NB4 (cell line): ENCODE measurements around the gene ZNF587B.

Experiments used
- MYC ChIP-seq: IDR thresholded peaks from 2 replicates; pipeline ENCODE4 v1.6.1; 2011; ENCODE audit warnings: low read depth, low read length
- POLR2A ChIP-seq: IDR thresholded peaks from 2 replicates; pipeline ENCODE4 v1.6.1; 2011; ENCODE audit warnings: mild to moderate bottlenecking; ENCODE audit not compliant: insufficient read length; ENCODE audit errors: extremely low read depth
- TF ChIP-seq, protein P1 (sequence below): IDR thresholded peaks from one replicate; pipeline ENCODE4 v1.5.1; 2012; ENCODE audit warnings: low read depth, low read length
- TF ChIP-seq, protein P2 (sequence below): IDR thresholded peaks from 2 replicates; pipeline ENCODE4 v1.6.1; 2011; ENCODE audit warnings: low read depth, low read length

DNA sequence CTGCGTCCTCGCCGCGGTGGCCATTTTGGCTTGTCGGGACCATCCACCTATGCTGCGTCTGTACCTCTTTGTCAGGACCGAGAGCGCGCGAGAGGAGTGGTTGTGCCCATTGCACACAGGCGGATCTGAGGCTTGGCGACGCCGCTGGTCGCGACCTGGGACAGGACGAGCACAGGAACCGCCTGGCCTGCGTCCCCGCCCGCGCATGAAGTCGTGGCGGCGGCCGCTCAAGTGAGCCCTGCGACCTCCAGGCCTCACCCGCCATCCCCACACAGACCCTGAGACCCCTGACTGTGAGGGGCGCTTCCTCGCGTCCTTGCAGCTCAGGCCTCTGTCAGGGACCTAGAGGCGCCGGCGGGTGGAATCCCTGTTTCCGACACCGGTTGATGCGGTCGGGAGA lies 43.8 kb upstream of the ZNF587B start:
- TF ChIP-seq POLR2A (no peak), MYC (no peak)
- TF ChIP-seq, protein P1, sequence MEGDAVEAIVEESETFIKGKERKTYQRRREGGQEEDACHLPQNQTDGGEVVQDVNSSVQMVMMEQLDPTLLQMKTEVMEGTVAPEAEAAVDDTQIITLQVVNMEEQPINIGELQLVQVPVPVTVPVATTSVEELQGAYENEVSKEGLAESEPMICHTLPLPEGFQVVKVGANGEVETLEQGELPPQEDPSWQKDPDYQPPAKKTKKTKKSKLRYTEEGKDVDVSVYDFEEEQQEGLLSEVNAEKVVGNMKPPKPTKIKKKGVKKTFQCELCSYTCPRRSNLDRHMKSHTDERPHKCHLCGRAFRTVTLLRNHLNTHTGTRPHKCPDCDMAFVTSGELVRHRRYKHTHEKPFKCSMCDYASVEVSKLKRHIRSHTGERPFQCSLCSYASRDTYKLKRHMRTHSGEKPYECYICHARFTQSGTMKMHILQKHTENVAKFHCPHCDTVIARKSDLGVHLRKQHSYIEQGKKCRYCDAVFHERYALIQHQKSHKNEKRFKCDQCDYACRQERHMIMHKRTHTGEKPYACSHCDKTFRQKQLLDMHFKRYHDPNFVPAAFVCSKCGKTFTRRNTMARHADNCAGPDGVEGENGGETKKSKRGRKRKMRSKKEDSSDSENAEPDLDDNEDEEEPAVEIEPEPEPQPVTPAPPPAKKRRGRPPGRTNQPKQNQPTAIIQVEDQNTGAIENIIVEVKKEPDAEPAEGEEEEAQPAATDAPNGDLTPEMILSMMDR = no peak
- TF ChIP-seq, protein P2, sequence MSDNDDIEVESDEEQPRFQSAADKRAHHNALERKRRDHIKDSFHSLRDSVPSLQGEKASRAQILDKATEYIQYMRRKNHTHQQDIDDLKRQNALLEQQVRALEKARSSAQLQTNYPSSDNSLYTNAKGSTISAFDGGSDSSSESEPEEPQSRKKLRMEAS = no peak
